H1 (cell line): ENCODE data around the gene SMARCA4. TPM values are rescaled to one million over a fixed set of nuclear protein-coding genes. Genes with fewer than 3 reads are reported as not detected.

ENCODE experiments used
- CEBPB ChIP-seq: IDR thresholded peaks from 2 replicates; pipeline ENCODE4 v1.6.1; 2012; ENCODE audit warnings: low read depth, low read length
- SAP30 ChIP-seq: fragments of 300-600 bp; sonication (generic); IDR thresholded peaks from 2 replicates; pipeline ENCODE4 v1.7.1; 2012; ENCODE audit warnings: low read length, moderate library complexity, mild to moderate bottlenecking, inconsistent platforms; ENCODE audit not compliant: insufficient read depth, insufficient replicate concordance
- polyA plus RNA-seq, 7 experiments: library from polyadenylated mRNA; depleted of rRNA in 3 of 7; stranded (reverse) in 5 of 7; unstranded in 2 of 7; fragments of >200 nt in 5 of 7; fragments of 200-250 nt in 2 of 7; gene quantifications; 1 replicate in 5 of 7; 2 replicates in 1 of 7; 4 replicates in 1 of 7; pipeline versions ENCODE4 v1.2.1 to v1.2.3, GENCODE V29; 2011 to 2013; ENCODE audit warnings: missing spikeins in 2 of 7, mixed read lengths in 2 of 7
- total RNA-seq: library from RNA; stranded (reverse); fragmentation: NEBNext Ultra II Directional; extraction: Animal tissue kit (Norgen Biotek cat#: 25700); gene quantifications from 2 replicates; pipeline ENCODE4 v1.2.1, GENCODE V29; 2021

Gene SMARCA4
- total and polyA plus RNA-seq, 2 of the 8 experiments (the other 6 are each of a cell fraction or from before 2014, with no cell fraction given): 86.4 to 263 TPM

DNA sequence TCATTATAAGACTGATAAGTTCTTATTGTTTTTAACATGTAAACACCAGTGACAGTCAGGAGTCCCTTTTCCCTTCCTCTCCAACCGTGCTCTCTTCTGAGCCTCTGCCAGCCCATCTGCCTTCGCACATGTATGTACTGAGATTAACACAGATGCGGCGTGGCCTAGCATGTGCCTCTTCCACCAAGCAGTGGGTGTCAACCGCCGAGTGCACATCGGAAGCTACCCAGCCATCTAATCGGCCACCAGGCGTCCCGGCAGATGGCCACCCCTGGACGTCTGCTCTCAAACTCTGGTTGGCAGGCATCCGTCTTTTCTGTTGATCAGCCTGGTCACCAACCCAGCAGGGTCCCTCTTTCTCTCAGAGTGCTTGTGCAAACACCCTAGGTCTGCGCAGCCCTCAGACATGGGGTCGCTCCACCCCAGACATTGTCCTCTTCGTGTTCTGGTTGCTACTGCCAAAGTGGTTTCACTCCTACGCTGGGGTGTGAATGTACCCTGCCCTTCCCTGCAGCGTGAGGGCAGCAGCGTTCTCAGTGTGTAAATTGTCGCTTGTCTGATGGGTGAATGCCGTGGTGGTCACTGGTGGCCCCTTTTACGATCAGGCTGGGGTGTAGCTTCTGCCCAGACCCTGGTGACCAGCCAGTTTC lies 70.7 kb downstream of the SMARCA4 start (continued):
- TF ChIP-seq CEBPB (no peak), SAP30 (no peak)
